ENCODE measurements around the gene TRAF3.
A peak's percentile ranks its signal among the peaks of the same experiment; 100 is the strongest.

TRAF3 gene

DNA sequence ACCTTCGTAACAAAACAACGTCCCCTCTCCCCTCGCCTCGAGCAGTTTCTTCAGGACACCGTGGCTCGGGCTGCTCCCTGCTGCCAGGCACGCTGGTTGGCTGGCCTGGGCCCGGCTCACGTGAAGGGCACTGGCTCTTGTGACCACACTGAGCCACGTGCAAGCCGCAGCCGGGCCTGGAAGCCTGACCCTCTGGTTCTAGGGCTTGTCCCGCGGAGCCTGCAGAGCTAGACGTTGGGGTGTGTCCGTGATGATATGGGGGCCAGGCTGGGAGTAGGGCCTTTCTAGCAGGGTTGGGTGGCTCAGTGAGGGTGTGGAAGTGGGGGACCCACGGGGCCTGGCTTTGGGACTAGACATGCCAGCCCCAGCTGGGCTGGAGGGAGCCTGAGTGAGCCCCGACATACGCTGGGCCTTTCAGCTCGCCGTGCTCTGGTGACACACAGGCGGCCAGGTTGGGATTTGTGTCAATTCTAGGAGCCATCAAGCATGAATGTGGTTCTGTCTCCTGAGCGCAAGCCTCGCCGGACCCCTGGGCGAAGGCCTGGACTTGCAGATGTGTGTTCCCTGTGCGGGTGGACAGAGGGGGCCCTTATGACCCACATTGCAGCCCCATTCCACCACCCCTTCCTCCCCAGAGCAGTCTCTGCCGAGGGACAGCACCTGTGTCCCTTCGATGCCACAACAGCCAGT, 131.7 kb downstream of the TRAF3 start:
- no peak for DNase-seq (ENCODE audit: low spot score)

DNA sequence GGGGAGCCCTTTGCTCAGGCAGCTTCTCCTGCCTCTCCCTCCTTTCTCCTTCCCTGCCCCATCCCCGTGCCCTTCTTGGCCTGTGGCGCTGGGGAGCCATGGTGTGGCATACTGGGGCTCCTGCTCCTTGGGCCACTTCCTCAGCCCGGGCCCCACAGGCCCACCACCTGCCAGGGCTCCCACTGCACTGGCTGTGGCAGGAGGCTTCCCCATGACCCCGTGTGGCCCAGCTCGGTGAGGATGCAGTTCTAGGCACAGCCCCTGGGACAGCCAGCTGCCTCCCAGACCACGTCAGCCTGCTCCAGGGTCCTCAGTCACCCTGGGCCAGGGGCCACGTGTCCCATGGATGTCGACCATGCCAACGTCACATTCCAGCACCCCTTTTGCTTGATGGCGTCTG, 132.2 kb downstream of the TRAF3 start:
- DNase-seq (ENCODE audit: low spot score) = no peak

GRCh38 chr14:102909911-102910310, 132.7 kb downstream of the TRAF3 start:
- no peak for DNase-seq (ENCODE audit: low spot score)

- DNase-seq (ENCODE audit: low spot score) = no peak
Observed at GRCh38 chr14:102910442-102910841, 133.2 kb downstream of the TRAF3 start.

- no peak for DNase-seq (ENCODE audit: low spot score)
Observed at GRCh38 chr14:102911541-102911951, 134.3 kb downstream of the TRAF3 start.

DNA sequence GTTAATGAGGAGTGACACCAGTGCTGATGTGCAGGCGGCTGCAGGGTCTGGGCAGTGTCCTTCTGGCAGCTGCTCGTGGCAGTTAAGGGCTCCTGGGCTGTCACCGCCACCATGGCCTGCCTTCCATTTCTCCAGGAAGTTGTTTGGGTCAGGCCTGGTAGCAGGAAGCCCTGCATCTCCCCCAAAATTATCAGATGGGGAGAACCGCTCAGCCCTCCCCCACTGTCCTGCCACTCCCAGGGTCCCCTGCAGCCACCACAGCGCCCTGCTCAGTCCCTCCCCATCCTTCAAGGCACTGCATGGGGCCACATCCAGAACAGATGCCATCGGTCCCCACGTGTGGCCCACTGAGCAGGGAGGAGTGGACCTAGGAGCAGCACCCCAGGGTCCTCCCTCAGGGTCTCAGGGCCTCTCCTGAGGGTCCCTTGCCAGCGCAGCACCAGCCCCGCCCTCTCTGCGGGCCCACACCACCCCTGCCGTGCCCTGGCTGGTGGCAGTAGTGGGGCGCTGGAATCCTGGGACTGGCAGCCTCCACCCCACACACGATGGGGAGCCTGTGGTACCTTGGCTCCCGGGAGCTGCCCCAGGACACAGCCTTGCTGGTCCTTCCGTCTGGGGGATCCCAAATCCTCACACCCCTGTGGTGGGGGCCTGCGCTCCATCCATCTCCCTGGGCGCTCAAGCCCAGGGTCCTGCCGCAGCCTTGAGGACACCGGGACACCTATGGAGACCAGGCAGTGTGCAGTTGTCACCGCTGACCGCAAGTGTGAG, 134.9 kb downstream of the TRAF3 start:
- DNase-seq (ENCODE audit: low spot score) = no peak

- no peak for DNase-seq (ENCODE audit: low spot score)
Observed at GRCh38 chr14:102913341-102914211, 136.3 kb downstream of the TRAF3 start.

DNA sequence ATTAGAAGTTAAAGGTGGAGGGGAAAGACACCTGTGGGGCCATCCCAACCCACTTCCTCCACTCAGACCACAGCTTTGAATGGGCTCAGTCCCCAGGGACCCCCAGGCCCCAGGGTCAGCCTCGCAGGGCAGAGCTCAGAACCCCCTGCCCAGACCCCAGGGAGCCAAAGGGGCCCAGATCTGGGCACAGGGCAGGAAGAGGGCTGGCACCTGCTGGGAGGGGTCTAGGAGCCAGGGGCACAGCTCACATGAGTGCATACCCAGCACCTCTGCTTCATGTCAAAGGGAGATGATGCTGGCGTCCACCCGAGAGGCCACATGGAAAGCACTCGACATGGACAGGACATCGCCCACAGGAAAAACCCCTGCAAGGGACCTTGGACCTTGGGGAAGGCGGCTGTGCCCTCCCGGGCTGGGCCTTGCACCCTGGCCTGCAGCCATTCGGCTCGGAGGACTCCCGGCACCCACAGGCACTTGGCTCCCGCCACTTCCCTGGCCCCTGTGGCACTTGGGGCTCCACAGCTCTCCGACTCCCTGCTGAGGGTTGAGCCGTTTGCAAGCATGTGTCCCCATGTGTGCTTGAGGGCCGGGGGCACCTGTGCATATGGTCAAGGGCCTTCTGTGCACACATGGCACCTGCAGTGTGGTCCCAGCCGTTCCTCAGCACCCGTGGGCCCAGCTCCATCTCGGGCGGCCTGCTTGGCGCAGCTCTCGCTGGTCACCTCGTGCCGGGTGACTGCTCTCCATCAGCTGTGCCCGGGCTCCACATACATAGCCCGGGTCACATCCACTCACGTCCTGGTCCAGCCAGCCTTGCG, 137.4 kb downstream of the TRAF3 start:
- no peak for DNase-seq (ENCODE audit: low spot score)

GRCh38 chr14:102915292-102916110, 138.3 kb downstream of the TRAF3 start:
- no peak for DNase-seq (ENCODE audit: low spot score)

DNA sequence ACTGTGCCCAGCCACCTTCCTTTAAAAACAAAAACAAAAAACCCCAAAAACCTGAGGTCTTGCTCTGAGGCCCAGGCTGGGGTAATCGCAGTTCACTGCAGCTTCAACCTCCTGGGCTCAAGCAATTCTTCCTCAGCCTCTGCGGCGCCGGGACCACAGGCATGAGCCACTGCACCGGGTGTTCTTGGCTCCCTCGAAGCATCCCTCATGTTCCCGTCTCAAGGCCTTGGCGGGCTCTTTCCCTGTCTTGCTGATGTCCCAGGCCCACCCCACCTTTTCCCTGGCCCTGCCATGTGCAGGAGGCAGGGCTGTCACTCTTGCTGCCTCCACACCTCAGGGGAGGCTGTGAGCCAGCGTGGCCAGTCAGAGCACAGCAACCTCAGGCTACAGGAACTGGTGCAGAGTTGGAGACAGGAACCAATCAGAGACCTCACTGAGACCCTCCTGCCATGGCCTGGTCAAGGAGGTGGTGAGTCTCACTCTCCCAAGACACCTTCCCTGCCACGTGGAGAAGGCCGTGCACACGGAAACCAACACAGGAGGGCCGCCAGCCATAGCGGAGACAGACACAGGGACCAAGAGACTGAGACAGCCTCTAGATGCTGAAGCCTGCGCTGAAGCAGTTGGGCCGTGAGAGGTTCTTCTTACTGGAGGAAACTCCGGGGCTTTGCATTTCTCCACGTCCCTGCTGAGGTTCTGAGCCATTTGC, 139.3 kb downstream of the TRAF3 start:
- DNase-seq (ENCODE audit: low spot score) = no peak

GRCh38 chr14:102917056-102917385, 139.8 kb downstream of the TRAF3 start:
- no peak for DNase-seq (ENCODE audit: low spot score)

DNA sequence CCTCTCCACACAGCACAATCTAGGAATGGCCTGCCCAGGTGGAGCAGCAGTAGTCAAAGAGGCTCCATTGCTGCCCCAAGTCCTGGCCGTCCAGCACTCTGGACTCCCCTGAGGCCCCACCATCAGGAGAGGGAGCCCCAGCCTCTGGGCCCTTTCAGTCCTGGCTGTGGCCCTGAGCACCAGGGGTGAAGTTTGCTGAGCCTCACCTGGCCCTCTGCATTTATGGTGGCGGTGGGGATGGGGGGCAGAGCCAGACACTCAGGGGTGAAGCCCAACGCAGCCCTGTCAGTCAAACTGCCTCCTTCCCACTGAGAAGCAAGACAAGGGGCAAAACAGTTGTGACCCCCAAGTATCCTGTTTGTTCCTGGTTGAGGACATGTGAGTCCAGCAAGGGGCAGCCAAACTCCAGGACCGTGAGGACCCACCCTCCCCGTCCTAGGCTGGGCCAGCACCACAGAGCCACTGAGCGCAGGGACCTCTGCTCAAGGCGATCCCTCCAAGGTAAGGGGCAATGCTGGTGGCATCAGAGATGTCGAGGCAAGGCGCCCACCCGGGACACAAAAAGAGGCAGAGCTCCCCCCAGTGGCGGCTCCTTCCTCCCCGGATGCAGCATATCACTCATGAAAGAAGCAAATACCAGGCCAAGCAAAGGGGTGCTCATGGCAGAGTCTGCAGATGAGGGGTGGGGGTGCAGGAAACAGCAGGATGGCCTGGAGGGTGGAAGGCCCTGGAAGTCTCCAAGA, 140.4 kb downstream of the TRAF3 start:
- peak; percentile 80 for DNase-seq (ENCODE audit: low spot score)

GRCh38 chr14:102918438-102918837, 141.2 kb downstream of the TRAF3 start:
- DNase-seq (ENCODE audit: low spot score) = no peak

GRCh38 chr14:102920273-102920997, 143.2 kb downstream of the TRAF3 start:
- DNase-seq (ENCODE audit: low spot score) = no peak

GRCh38 chr14:102920998-102921304, 143.7 kb downstream of the TRAF3 start:
- DNase-seq (ENCODE audit: low spot score) = no peak

DNA sequence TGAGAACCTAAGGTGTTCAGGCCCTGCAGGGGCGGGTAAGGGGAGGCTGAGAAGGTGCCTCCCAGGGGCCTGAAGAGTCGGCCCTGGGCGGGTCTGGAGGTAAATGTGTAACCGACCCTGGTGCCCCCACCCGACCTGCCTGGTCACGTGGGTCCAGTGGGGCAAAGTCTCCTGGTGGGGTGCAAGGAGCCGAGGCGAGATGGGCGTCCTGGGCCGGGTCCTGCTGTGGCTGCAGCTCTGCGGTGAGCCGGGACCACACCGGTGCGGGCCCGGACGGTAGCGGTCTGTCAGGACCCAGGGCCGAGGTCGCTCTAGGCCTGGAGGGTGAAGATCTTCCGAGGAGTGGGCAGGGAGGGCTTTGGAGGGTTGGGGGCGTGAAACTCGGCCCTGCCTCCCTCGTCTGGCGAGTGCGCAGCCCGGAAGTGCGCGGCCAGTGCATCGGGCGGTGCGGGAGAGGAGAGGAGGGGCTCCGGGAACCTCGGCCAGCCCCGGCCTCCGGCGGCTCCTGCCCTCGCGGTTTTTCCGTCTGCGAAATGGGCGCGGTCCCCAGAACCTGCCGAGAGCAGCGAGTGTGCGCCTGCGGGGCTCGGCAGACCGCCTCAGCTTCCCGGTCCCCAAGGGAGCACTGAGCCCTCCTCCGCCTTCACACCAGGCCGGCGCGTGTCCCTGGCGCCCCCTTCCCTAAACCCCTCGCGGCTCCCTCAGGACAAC, 145.4 kb downstream of the TRAF3 start, which contains the start of gene AMN:
AMN (plus strand) TSS at position 174 of the 711 bp plus-strand sequence; CDS start at position 200, 26 bp downstream.
- peak; percentile 57 for DNase-seq (ENCODE audit: low spot score)

DNA sequence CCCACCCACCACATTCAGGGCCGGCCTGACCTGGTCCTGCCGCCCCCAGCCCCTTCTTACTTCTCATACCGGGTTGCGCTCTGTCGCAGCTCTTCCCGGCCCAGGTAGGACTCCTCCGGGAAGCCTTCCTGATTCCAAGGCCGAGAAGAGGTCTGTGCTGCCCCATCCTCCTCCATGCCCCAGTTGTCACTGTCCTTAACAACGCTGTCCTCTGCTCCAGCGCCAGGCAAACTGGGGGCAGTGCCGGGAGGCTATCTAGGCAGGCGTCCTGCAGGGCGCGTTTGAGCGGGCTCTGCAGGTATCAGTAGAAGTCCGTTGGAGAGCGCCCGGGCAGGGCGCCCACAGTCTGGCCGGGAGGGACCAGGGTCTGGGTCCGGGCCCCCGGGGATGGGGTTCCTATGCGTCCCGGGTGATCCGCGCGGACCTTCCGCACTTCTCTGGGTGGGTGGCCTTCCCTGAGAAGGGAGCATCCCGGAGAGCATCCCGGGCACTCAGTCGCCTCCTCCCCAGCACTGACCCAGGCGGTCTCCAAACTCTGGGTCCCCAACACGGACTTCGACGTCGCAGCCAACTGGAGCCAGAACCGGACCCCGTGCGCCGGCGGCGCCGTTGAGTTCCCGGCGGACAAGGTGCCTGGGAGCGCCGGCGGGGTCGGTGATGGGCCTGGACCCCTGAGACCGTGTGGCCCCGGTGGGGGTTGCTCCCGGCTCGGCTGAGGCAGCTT, 146.1 kb downstream of the TRAF3 start:
- no peak for DNase-seq (ENCODE audit: low spot score)
